Measurements from ENCODE around the gene GIGYF2.
"Not testable (repeated sequence)": the region's sequence is repeated elsewhere in the genome, so short reads cannot be mapped to it uniquely, and the experiment has no call there.

The GIGYF2 gene

DNA sequence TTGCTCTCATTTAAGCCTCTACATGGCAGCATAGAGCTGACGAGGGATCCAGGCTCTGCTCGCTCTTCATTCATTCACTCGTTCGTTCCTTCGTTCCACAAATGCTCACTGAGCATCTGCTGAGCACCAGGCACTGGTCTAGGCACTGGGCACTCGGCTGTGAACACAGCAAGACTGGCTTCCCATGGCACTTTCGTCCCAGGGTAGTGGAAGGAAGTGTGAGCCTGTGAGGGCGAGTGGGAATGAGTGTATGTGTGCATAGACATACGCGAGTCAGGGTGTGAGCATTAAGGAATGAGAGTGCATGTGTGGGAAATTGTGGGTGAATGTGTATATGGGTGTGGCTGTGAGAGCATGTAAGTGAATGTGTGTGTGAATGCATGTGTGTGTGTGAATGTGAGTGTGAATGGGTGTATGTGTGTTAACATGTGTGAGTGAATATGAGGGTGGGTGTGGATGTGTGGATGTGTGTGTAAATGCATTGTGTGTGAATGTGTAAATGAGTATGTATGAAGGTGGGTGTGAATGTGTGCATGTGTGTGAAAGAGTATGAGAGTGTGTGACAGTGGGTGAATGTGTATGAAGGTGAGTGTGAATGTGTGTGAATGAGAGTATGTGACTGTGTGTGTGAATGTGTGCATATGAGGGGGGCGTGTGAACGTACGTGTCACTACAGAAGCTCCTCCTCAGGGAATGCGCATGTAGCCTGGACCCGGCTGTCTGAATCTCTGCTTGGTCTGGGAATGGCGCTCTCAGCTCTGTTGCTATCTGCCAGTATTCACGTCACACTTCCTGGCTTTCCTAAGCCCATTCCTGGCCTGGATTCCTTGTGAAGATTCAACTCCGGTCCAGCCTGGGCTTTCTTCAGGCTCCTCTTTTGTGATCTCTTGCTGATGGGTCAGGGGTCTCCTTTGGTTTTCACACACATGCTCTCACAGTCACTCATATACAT is 201.7 kb downstream of the GIGYF2 start:
- DNase-seq, result no peak

GRCh38 chr2:232900811-232901735 is 203.9 kb downstream of the GIGYF2 start:
- no peak for DNase-seq

DNA sequence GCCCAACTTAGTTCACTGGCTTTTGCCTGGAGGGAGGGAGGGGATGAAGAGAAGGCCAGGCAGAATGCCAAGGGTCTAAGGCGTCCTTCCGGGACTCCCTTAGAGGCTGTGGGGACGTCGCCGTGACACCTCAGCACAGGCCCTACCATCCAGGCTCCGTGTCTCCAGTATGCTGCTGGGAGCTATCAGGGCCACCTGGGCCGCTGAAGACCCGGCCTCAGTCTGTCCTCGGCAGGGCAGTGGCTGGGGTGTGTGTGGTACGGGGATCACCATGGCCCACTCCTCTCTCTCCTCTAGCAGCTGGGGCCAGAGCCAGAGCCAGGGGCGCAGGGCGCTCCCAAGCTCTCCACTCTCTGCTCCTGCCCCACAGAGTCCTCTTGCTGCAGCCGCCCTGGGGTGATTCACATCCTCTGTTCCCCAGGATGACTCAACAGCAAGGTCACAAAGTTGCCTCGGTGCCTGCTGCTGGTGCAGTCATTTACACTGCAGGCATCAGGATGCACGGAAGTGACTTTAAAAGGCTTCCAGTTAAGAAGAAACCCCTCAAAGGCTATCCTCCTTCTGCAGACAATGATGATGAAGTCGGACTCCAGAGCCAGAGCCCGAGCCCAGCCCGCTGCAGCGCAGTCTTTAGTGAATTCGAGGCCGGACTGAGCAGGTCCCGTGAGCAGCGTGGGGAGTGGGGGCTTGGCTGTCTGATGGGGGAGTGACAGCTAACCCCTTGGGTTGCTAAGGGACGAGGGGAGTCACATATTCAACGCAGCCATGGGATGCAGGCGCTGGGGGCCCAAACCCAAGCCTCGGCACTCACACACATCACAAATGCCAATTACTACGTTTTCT is 204.8 kb downstream of the GIGYF2 start:
- DNase-seq, result no peak

DNA sequence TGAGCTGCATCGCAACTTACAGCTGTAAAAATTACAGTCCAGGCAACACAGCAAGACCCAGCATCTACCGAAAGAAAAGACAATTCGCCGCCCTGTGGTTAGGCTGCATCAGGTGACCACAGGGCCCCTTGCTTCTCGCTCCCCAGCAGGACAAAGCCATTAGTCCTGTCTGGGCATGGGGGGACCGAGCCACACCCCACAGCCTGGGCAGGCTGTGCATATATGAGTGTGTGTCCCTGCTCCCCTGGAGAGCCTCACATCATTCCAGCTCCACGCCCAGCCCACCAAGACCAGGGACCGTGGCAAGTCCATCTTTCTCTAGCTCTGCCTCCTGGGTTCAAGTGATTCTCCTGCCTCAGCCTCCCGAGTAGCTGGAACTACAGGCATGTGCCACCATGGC is 206.9 kb downstream of the GIGYF2 start:
- DNase-seq, result no peak

DNA sequence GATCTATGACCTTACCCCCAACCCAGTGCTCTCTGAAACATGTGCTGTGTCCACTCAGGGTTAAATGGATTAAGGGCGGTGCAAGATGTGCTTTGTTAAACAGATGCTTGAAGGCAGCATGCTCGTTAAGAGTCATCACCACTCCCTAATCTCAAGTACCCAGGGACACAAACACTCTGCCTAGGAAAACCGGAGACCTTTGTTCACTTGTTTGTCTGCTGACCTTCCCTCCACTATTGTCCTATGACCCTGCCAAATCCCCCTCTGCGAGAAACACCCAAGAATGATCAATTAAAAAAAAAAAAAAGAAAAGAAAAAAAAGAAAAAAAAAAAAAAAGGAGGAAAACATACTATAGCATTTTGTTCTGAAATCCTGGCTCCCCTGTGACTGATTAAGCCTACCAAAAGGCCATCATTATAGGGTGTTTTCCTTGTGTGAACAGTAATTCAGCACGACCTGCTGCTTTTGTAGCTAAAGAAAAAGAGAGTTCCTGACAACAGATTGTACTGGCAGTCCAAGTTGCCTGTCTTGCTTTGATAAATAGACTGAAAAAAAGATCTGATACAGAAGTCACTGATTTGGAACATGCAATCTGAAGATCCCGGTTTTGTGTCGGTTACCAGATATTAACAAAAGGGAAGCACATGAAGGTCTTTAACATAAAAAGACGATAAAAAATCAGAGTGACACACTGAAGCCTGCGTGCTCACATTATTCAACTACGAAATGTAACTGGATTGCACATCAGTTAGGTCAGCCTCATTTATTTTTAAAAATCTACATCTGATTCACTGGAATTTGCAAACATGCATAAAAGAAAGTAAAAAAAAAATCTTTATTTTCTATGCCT is 210.0 kb downstream of the GIGYF2 start:
- not testable (repeated sequence) for DNase-seq

GRCh38 chr2:232907718-232908085 is 210.6 kb downstream of the GIGYF2 start:
- DNase-seq, result not testable (repeated sequence)

GRCh38 chr2:232908695-232909094 is 211.6 kb downstream of the GIGYF2 start:
- DNase-seq, result no peak
